Measurements from ENCODE around the gene SEMA3C.
A peak's percentile ranks its signal among the peaks of the same experiment; 100 is the strongest.

The SEMA3C gene

DNA sequence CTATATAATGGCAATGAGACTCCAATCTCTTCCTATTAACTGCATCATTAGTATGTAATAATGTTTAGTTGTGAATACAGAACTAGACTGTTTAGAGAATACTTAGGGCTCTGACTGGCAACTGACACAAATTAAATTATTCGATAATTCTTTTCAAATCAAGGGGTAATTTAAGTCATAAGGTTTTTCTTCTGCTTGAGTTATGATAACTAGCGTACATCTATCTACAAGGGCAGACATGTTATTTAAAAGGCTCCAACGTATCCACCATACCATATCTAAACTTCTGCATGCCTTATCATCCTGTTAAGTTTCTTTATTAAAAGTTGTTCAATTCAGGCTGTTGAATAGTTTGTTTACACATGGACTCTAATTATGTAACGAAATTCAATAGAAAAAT, 11.2 kb downstream of the SEMA3C start:
- no peak overlapping the region for H3K27ac ChIP-seq

DNA sequence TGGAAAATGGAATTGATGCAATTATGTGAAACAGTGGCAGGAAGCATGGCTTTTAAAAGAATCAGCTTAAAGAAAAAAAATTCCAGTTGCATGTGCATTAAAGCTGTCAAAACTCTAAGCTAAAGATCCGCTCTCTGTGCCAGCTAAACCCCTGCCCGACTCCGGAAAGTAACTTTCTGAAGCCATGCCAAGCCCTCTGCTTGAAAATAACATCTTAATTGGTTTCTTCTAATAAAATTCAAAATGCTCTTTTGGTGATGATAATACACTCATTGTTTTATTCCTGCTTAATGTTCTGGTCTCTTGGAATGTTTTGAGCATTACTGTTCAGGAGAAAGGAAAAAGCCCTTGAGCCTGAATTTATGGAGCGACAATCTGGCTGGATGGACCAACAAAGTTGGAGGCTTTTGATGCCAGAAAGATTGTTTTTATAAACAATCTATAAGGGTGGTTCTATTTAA, 11.7 kb downstream of the SEMA3C start:
- no peak overlapping the region for H3K27ac ChIP-seq
- TF ChIP-seq CTCF (conservative IDR thresholded peaks at IDR 0.05): no peak

More for the DNA sequence above, 11.2 kb downstream of the SEMA3C start:
- TF ChIP-seq CTCF (conservative IDR thresholded peaks at IDR 0.05): no peak

- no peak overlapping the region for H3K27ac ChIP-seq
- TF ChIP-seq CTCF (conservative IDR thresholded peaks at IDR 0.05): no peak
Observed at GRCh38 chr7:80905334-80905733, 13.5 kb downstream of the SEMA3C start.

- no peak for TF ChIP-seq CTCF (conservative IDR thresholded peaks at IDR 0.05)
- no peak overlapping the region for H3K27ac ChIP-seq
Observed at GRCh38 chr7:80902716-80903308, 16.0 kb downstream of the SEMA3C start.

- no peak overlapping the region for H3K27ac ChIP-seq
- no peak for TF ChIP-seq CTCF (conservative IDR thresholded peaks at IDR 0.05)
Observed at GRCh38 chr7:80902019-80902418, 16.8 kb downstream of the SEMA3C start.

DNA sequence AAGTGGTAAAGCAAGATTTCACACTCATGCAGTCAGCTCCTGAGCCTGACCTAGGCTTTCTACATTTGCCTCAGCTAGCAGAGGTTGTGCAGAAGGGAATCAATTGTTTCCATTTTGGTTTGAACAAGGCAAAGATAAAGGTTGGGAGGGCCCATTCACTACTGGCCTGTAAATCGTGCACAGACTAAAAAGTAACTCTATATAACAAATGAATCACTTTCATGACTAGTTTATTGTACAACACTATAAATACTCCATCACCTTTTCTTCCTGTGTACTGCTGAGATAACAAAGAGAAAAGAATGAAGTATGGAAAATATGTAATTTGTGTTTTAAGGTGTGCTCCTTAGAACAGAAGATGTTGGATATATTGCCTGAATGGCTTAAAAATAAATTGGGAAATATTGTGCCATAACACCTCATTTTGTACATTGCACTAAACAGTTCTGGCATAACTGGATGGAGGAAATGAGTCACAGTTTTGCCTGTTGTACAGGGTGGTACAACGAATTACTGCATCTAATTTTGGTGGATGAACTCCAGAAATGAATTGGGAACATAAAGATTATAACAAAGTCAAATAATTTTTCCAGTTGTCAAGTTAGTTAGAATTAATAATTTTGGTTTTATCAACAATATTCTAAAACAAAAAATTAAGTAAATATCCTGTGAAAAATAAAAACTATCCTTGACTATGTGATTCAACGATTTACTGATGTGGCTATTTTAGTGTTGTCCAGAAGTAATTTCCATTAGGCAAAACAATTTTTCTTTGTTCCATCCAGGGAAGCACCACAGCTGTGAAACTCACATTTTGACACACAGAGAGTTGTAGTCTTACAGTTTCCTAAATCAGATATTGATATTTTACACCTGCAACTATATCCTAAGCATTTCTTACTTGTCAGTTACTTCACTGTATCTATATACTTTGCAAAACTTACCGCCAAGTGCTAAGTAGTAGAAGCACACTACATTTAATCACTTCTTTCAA, 18.0 kb downstream of the SEMA3C start:
- no peak overlapping the region for H3K27ac ChIP-seq
- no peak for TF ChIP-seq CTCF (conservative IDR thresholded peaks at IDR 0.05)

DNA sequence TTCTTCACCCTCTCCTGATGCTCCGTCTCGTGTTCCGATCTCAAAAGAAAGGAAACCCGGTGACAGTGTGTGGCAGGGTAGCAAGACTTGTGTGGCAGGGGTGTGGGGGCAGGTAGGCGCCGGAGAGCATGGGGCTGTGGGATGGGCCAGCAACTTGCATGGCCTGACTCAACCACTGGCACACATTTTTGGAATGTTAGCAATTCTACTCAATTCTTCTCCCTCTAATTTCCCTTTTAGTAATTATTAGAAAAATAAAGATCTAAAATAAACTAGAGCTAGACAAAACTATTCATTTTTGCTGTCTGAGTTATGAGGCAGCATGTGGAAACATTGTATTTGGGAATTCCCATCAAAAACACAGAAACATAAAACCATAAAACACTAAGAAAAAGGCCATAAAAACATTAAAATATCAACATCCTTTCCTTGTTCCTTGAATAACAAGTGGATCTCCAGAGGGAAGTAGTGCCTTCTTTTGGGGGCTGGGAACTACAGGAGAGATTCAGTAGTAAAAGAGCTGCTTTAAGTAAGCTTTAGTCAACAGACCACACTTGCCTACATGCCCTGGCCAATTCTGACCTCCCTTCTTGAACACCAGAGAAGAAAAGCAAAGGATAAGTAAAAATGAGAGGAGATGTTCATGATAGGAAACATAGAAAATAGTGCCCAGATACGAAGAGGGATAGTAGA, 21.8 kb downstream of the SEMA3C start:
- no peak for TF ChIP-seq CTCF (conservative IDR thresholded peaks at IDR 0.05)
- peak overlapping the region; percentile 17; the same call in 1 of the 2 replicates for H3K27ac ChIP-seq

All from VCaP (cell line).